HG02610 (cell line): ENCODE measurements around the gene CHCHD2.
"Not testable (repeated sequence)": the region's sequence is repeated elsewhere in the genome, so short reads cannot be mapped to it uniquely, and the experiment has no call there.

Experiments used
- ATAC-seq: cut with Tn5 transposase; IDR thresholded peaks from one replicate; pipeline ENCODE4 v1.9.1; 2021; ENCODE audit warnings: mild to moderate bottlenecking, moderate library complexity; ENCODE audit not compliant: unreplicated experiment

Gene CHCHD2

GRCh38 chr7:56086761-56087160 lies 19.5 kb downstream of the CHCHD2 start:
- no peak for ATAC-seq

GRCh38 chr7:56083150-56083785 lies 23.0 kb downstream of the CHCHD2 start:
- ATAC-seq: no peak

- no peak for ATAC-seq
Measured at GRCh38 chr7:56081626-56082340, 24.5 kb downstream of the CHCHD2 start.

GRCh38 chr7:56080726-56081435 lies 25.4 kb downstream of the CHCHD2 start:
- not testable (repeated sequence) for ATAC-seq

- no peak for ATAC-seq
Measured at GRCh38 chr7:56079450-56080185, 26.7 kb downstream of the CHCHD2 start.

- ATAC-seq: no peak
Measured at GRCh38 chr7:56078196-56078595, 28.1 kb downstream of the CHCHD2 start.

GRCh38 chr7:56077681-56078080 lies 28.6 kb downstream of the CHCHD2 start:
- ATAC-seq: no peak

- peak; percentile 86 for ATAC-seq
Measured at GRCh38 chr7:56074371-56074791, 31.9 kb downstream of the CHCHD2 start.

- ATAC-seq: not testable (repeated sequence)
Measured at GRCh38 chr7:56066376-56066775, 39.9 kb downstream of the CHCHD2 start.

- peak; percentile 90 for ATAC-seq
Measured at GRCh38 chr7:56063882-56064625, 42.2 kb downstream of the CHCHD2 start, which contains the start of gene SUMF2. SUMF2 (plus strand) TSS chr7:56064286; CDS start chr7:56064312, 26 bp downstream.

GRCh38 chr7:56063500-56063881 lies 42.8 kb downstream of the CHCHD2 start:
- ATAC-seq: no peak

GRCh38 chr7:56062382-56062781 lies 43.9 kb downstream of the CHCHD2 start:
- no peak for ATAC-seq

- ATAC-seq: no peak
Measured at GRCh38 chr7:56053993-56054392, 52.3 kb downstream of the CHCHD2 start.

GRCh38 chr7:56053379-56053778 lies 52.9 kb downstream of the CHCHD2 start:
- no peak for ATAC-seq
